Measurements from ENCODE around the gene KLK10.

DNA sequence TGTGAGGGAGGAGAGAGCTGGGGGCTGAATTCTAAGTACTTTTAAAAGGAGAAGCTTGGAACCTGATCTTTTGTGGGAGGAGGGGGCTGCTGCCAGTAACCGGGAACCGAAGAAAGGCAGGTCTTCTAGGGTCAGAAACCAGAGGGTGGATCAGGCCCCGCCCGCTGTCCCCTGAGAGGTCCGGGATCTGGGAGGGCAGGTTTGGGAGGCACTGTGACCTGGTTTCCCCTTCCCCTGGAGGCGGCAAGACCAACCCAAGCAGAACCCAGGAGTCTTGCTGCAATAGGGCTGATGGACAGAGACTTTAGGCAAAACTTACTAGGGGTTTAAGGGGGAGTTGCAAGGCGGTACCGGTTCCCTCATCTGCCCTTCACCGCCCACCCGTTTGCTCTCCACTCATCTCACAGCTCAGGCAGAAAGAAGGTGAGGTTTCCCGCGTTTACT is 17.4 kb downstream of the KLK10 start:
- TF ChIP-seq POLR2A (IDR thresholded peaks at IDR 0.05) = no peak
- TF ChIP-seq, protein P1, sequence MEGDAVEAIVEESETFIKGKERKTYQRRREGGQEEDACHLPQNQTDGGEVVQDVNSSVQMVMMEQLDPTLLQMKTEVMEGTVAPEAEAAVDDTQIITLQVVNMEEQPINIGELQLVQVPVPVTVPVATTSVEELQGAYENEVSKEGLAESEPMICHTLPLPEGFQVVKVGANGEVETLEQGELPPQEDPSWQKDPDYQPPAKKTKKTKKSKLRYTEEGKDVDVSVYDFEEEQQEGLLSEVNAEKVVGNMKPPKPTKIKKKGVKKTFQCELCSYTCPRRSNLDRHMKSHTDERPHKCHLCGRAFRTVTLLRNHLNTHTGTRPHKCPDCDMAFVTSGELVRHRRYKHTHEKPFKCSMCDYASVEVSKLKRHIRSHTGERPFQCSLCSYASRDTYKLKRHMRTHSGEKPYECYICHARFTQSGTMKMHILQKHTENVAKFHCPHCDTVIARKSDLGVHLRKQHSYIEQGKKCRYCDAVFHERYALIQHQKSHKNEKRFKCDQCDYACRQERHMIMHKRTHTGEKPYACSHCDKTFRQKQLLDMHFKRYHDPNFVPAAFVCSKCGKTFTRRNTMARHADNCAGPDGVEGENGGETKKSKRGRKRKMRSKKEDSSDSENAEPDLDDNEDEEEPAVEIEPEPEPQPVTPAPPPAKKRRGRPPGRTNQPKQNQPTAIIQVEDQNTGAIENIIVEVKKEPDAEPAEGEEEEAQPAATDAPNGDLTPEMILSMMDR (IDR thresholded peaks at IDR 0.05) = no peak
